GM21526 (cell line): Measurements from ENCODE around the gene SHB.

Experiments
- ATAC-seq: cut with Tn5 transposase; IDR thresholded peaks from one replicate; pipeline ENCODE4 v1.9.1; 2021; ENCODE audit warnings: moderate library complexity; ENCODE audit not compliant: unreplicated experiment, low FRiP score

The SHB gene

GRCh38 chr9:38068701-38069628 lies at the start of gene SHB:
Gene SHB (minus strand): TSS chr9:38069227. CDS start chr9:38068645, 582 bp downstream.
- peak; percentile 58 for ATAC-seq

DNA sequence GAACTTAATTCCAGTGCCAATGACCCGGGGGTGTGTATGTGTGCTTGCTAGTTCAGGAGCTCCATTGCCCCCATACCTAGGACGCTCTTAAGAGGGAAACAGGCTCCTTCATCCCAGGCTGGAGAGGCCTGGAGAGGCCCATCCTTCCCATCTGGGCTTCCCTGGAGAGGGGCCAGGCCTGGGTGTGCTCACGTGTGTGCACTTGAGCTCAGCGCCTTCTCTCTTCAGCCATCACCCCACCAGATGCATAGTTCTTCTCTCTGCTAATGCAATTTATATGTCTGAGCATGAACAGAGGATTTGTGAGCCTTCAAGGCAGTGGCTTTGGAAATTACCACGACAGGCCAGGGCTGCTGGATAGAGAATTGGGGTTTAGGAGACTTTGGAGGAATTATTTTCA lies 48.6 kb upstream of the SHB start:
- no peak for ATAC-seq

DNA sequence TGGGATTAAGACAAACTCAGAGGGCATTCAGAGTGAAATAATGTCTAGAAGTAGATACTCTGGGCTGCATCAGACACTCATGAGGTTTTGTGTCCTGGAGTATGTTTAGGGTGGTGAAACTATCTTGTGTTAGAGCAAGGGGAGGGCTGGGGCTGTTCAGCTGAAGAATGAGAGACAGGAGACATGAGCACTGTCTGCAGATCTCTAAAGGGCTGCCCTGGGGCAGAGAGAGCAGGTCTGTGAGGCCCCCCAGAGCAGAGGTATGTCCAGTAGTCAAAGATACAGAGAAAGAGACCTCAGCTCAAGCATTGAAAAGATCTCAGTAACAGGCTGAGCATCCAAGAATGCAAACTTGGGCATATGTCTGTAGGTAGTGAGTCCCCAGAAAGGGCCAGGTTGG lies 45.9 kb upstream of the SHB start:
- ATAC-seq, result no peak

DNA sequence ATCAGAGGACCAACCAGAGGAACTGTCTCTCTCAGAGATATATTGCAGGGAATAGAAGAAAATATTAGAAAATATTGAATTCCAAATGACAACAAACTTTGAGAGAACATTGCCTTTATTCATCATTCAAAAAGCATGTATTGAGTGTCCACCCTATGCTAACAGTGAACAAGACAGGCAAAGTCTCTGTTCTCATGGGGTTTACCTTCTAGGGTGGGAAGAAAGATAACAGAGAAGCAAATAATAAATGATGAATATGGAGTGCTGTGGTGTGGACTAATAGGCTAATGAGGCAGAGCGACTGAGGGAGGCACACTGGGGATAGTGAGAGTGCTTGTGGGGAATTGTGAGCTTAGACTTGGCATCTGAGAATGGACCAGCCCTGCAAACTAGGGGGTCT lies 43.4 kb upstream of the SHB start:
- ATAC-seq, result no peak

DNA sequence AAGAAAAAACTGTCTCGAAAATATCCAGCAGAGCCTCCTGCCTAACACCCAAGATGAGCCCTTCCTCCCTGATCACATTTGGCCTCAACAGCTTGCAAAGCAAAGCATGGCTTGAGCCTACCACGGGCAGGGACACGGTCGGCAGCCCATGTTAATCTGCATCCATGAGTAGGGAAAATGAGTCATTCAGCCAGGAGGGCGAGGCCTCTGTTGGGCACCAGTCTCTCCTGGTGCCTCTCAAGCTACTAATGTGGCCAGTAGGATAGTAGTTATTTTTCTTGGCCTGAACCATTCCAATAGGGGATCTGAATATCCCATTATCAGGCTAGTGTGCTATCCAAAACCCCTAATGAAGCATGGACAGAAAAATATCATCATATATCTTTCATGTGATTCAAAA lies 43.0 kb upstream of the SHB start:
- no peak for ATAC-seq

- ATAC-seq, result no peak
Observed at GRCh38 chr9:38110476-38110875, 41.4 kb upstream of the SHB start.

GRCh38 chr9:38109601-38110000 lies 40.6 kb upstream of the SHB start:
- no peak for ATAC-seq

GRCh38 chr9:38108326-38108725 lies 39.3 kb upstream of the SHB start:
- ATAC-seq, result no peak

DNA sequence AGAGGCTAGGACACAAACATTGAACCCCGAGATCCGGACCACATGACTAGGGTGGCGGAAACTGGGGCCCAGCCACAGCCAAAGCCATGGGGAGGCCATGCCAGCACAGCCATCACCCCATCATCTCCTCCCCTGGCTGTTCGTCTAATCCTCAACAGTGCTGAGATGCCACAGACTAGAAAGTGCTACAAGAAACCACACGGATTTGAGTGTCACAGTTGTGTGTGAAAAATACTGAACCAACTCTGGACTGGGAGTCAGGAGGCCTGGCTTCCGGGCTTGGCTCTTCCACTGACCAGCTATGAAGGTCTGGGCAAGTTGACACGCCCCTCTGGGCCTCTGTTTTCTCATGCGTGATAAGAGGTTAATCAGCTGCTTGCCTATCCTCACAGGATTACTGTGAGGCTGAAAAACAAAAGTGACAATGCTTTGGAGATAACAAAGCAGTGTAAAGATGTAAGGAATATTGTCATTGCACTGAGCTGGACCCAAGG lies 38.8 kb upstream of the SHB start:
- ATAC-seq, result no peak

- no peak for ATAC-seq
Observed at GRCh38 chr9:38107405-38107804, 38.4 kb upstream of the SHB start.

GRCh38 chr9:38106488-38106887 lies 37.5 kb upstream of the SHB start:
- ATAC-seq, result no peak

- no peak for ATAC-seq
Observed at GRCh38 chr9:38103340-38103739, 34.3 kb upstream of the SHB start.

- ATAC-seq, result no peak
Observed at GRCh38 chr9:38101423-38101822, 32.4 kb upstream of the SHB start.

DNA sequence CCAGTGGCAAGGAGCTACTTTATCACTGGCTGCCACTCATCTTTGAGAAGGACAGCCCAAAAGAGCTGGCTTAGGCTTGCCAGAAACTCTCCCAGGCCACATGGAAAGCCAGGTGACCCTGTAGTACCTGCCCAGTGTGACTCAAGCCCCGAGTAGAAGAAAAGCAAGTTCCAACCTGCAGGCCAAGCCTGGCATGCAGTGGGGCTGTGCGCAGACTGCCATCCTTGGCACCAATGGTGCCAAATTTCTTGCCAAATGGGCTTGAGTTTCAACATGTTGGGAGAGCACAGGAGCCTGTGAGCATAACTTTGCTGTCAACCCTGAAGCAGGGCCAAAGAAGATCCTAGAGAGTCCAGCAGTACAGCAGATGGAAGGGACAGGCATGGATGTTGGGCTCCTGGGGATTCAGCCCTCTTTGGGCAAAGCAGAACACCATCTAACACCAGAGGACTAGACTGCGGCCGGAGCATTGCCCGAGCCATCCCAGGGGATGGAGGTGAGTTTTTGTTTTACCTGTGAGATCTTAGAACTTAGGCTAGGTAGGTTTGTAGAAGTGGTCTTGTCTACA lies 27.3 kb upstream of the SHB start:
- no peak for ATAC-seq

GRCh38 chr9:38094165-38094564 lies 25.1 kb upstream of the SHB start:
- ATAC-seq, result no peak

DNA sequence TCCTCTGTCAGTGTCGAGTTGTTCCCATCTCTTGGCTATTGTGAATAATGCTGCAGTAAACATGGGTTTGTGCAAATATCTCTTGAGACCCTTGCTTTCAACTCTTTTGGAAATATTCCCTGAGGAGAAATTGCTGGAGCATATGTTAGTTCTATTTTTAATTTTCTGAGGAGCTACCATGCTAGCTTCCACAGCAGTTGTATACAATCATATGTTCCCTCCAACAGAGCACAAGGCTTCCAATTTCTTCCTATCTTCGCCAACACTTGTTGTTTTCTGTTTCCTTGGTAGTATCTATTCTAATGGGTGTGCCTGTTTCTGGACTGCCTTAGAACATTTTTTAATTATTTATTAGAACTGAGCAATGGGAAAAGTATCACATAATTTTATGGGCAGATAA lies 23.6 kb upstream of the SHB start:
- no peak for ATAC-seq

DNA sequence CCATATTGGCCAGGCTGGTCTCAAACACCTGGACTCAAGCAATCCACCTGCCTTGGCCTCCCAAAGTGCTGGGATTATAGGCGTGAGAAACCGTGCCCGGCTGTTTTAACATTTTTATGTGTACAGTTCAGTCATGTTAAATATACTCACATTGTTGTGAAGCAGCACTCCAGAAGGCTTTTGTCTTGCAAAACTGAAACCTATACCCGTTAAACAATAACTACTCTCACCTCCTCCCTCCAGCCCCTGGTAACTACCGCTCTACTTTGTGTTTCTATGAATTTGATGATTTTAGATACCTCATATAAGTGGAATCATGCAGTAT lies 23.1 kb upstream of the SHB start:
- ATAC-seq, result no peak

DNA sequence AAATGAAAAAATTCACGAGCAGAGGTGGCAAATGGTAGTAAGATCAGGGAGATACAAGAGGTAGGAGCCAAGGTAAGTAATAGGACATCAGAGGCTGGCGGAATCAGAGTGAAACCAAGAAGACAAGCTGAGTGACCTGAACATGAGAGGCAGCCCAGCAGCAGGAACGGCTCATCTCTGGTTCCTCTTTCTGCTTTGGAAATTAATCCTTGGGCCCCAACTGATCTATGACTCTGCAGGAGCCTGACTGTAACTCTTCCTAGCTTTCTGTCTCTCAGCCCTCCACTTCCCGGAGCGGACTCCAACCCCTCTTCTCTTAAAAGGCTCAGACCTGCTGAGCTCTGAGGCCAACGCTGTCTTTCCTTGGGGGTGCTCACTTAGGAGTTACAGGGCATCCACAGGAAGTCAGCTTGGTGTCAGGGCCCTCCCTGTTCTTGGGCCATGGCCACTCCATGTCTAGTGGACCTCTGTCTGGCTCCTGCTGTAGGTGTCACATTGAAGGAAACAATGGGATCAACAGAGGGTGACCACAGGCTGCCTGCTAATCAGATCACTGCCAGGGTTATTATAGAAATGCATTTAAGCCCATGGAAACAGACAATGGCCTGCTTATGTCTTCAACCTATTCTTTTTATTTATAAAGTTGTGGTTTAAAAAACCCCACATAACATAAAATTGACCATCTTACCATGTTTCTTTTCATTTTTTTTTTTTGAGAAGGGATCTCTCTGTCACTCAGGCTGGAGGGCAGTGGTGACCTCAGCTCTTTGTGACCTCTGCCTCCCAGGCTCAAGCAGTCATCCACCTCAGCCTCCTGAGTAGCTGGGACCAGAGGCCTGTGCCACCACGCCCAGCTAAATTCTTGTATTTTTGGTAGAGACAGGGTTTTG lies 22.5 kb upstream of the SHB start:
- ATAC-seq, result peak; percentile 70

DNA sequence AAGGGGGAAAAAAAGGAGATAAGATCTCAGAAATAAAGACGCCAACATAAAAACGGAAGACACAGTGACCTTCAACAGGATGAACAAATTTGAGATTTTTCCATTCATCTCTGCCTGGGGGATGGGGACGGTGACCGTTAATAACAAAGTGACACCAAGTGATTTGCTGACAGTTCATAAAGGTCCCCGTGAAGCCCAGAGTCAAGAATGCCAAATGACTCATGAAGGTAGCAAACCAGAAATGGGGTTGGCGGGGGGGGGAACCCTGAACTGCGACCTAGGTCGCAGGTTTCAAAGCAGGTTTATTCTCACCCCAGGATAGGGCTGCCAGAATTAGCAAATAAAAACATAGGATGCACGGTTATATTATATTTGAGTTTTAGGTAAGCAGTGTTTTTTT lies 21.1 kb upstream of the SHB start:
- ATAC-seq, result no peak

DNA sequence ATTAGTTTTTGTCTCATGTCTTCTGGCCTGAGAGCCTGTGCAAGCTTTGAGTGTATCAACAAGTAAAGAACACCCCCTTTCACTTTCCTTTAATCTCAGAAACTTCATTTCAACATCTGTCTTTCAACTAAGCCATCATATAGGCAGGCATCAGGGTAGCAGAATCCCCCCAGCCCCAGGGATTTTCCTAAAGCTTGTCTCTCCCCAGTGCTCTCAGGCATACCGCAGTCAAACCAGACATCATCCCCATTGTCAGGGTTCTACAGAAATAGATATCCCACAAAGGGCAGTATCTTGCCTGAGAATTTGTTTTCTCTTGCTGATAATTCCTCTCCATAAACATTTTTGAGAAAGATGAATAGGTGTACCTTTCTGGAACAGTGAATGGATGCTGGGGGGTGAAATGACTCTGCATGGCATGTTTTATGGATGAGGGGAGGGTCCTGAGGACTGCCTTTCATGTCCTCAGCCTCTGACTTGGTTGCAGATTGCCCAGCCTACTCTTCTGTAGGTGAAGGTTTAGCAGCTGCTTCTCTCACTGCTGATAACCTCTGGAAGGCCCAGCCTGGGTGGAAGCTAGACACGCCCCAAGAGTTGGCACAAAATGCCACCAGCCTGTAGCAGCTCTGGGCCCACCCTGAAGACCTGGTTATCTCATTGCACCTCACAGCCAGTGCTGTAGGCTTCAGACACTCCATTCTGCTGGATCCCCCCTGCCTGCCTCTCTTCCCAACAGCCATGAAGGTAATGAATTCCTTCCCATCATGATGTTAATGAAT lies 20.5 kb upstream of the SHB start:
- no peak for ATAC-seq
